GM21528 (cell line): ENCODE results near the gene PPM1H.
"Not testable (repeated sequence)": the region's sequence is repeated elsewhere in the genome, so short reads cannot be mapped to it uniquely, and the experiment has no call there.

Experiments used
- ATAC-seq: cut with Tn5 transposase; IDR thresholded peaks from one replicate; pipeline ENCODE4 v1.9.1; 2021; ENCODE audit warnings: mild to moderate bottlenecking, moderate library complexity; ENCODE audit not compliant: unreplicated experiment, low FRiP score

The PPM1H gene

GRCh38 chr12:62947364-62947763 lies 12.4 kb upstream of the PPM1H start:
- ATAC-seq: no peak

DNA sequence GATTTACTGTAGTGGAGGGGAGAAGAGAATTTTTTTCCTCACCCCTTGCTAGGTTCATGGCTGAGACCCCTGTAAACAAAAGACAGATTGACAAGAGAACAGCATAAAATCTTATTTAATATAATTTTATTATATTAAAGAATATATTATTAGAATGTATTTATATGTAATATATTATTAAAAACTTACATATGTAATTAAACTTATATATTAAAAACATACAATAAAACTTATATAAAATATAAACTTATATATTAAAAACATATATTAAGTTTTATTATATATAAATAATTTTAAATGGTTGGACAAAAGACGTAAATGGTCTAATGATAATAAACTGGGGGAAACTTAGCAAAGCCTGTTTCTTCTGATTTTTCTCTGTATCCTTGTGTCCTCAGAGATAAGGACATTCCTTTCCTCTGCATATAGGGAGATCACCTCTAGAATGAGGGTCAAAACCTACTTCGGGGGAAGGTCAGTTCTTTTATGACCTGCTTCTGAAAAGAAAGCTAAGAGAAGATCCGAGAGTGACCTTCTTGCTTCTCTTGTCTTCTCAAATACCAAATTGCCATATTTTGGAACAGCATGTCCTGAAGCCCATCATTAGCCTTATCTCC lies 8.9 kb upstream of the PPM1H start:
- ATAC-seq: no peak

- ATAC-seq: not testable (repeated sequence)
These were observed 7.4 kb upstream of the PPM1H start for GRCh38 chr12:62942316-62942715.

GRCh38 chr12:62934239-62934798 lies 631 bp downstream of the PPM1H start:
- peak; percentile 47 for ATAC-seq

DNA sequence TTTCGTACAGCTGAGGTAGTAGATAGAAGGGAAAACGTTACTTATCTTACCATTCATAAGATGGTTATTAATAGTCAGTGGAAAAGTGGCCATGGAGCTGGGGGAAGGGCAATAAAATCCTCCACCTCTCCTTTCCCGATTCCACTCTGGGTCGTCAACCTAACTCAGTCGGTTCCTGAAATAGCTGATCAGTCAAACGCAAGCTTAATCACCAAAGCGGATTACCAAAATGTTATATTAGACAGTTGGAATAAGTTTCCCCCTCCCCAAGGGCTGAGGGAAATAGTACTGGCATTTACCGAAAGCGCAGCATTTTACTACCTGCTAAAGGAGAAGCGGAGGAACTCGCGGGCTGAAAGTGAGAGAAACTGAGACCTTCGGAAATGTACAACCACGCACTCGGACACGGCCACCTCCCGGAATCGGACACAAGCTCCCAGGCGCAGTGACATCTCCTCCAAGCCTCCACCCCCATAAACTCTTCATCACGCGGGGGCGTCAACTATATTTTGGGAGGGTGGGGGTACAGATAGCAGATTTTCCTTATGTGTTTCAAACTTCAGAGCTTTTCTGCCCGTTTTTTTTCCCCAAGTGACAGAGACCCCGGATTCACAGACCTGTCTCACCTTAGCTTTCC lies 1.2 kb downstream of the PPM1H start:
- ATAC-seq: no peak

GRCh38 chr12:62933220-62933601 lies 1.7 kb downstream of the PPM1H start:
- ATAC-seq: no peak

DNA sequence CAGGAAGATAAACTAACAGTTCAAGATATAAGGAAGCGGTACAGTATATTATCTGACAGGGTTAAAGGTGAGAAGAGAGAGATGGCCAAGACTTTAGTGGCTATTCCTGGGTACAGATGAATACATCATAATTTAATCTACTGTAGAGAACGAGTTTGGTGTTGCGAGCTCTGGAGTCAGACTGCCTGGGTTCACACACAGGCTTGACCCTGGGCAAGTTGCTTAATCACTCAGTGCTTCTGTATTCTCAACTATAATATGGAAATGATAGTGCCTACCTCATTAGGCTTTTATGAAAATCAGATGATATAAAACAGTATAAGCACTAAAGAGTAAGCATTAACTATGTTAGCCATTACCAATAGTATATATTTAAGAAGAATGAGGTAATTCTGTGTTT lies 3.5 kb downstream of the PPM1H start:
- ATAC-seq: no peak

- ATAC-seq: no peak
These were observed 4.2 kb downstream of the PPM1H start for GRCh38 chr12:62930546-62931425.

GRCh38 chr12:62928632-62929031 lies 6.3 kb downstream of the PPM1H start:
- ATAC-seq: no peak

GRCh38 chr12:62925680-62926079 lies 9.3 kb downstream of the PPM1H start:
- no peak for ATAC-seq

DNA sequence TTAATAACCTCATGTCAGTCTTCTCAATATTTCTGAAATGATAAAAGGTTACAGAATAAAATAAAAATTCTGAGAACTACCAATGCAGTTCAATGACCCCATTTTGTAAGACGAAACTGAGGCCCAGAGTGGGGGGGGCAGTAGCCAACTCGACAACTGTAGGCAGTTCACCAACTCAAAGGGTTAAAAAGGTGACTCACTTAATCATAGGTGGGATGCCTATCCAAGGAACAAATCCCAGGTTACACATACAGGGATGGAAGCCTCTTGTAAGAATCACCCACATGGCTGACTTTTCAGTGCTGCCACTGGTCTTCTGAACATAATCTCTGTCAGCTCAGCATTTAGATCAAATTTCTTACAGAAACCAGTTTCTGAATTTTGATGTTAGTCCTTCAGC lies 10.9 kb downstream of the PPM1H start:
- no peak for ATAC-seq

DNA sequence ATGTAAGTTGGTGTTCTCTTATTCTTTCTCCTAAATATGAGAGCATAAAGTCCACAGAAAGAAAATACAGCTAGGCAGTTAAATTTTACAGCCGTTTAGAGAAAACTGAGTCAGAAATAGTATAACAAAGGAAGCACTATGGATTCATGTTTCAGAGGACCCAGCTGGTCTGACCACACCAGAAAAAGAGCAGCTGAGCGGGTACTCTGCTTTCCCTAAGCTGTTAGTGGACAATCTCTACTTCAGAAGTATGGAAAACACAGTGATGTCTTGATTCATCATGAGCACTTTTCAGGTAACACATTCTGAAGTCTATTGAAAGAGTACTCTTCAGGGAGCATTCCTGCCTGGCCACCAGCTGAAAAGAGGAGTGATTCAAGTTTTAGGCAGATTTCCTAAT lies 12.4 kb downstream of the PPM1H start:
- ATAC-seq: no peak

DNA sequence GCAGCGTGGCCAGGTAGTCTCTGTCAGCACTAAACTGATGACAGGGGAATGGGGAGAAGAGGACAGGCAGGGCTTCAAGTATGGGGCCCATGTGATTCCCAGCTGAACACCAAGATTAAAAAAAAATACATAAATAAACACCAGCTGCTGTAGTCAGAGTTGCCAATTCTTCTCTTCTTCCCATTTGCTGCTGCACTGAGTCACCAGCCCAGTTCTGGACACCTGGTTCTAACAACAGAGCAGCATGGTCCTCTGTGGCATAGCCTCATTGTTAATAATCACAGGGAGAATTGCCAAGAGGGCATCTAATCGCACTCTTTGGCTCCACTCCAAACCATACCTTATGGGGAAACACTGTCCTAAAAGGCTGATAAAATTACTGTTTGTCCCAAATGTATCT lies 15.1 kb downstream of the PPM1H start:
- no peak for ATAC-seq

GRCh38 chr12:62917926-62918325 lies 17.0 kb downstream of the PPM1H start:
- no peak for ATAC-seq

DNA sequence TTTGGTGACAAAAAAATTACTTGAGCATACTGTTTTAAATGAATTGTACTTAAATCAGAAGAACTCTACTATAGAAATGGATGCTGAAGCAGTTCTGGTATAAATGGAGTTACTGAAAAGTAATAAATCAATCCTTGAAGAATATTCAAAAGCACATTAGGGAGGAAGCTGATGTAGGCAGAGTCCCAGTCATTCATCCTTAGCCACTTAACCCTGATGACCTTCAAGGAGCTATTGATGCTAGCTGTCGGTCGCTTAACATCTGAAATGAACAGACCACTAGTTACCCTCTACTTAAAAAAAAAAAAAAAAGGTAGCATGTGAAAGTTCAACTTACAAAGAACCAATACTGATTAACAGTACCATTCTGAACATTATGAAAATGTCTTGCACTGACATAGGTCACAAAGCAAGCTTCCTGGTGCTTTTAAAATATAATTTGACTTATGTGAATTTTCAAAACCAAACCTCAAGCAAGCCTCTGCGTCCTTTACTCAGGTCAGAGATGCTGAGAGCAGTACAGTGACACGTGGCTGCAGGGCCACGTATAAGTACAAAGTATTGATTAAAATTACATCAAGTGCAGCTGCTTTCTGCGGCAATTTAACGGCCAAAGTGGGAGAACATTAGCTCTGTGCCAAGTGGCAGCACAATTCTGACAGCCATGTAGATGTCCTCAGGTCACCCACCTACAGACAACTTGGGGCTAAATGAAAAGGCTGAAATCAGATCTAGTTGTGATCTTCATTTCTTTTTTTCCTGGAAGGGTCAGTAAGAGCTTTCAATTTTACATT lies 18.1 kb downstream of the PPM1H start:
- no peak for ATAC-seq

DNA sequence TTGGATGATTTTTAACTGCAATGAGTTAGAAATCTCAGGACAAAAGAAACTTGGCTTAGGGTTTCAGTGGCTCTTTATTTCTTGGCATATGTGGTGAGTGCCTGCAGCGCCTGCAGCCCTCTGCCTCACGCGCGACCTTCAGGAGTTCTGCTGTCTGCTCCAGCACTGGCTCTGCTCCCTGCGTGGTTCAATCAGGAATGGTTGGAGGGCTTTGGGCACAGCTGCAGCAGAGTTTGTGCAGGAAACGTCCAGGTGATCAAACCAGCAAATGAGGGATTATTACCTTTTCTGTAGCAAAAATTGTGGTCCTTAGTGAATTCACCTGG lies 19.8 kb downstream of the PPM1H start:
- no peak for ATAC-seq

DNA sequence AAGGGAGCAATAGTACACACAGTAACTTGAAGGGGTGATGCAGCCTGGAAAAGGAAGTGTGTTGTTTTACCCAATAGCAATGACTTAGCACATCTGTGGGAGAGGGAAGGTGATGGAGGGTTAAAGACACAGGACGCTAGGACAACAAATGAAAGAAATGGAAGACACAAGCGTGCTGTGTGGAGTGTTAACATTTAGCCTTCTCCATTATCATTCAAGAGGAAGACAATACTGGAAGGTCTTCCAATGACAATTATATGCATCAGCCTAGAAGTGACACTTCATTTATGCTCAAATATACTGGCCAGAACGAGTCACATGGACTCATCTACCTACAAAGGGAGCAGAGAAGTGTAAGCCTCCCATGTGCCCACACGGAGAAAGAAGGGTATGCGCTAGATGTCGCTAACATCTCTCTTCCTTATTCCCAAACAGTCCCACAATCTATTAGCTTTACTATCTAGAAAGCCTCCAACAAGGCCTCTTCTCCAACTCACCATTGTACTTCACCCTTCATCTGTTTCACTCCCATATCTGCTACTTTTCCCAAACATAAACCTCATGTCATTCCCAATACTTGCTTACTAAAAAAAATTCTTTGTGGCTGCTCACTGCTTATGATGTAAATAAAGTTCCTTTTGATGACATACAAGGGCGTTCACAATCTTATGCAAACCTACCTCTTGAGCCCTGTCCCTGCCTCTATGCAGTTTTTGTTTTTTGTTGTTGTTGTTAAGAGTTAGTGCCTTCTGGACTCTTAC lies 20.3 kb downstream of the PPM1H start:
- ATAC-seq: no peak

DNA sequence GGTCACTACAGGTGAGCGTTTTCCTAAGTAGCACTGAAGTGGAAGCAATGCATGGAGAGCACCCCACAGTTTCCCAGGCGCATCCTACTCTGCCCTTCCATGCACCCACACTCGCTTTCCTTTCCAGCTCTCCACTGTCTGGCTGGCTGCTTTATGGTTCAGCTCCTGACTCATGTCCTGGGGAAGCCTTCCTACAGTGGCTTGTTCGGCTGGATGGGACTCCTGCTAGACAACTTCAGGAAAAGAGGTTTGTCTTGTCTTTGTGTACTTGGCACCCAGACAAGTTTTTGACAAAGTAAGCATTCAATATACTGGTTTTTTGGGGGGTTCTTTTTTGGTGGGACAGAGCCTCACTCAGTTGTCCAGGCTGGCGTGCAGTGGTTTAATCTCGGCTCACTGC lies 21.6 kb downstream of the PPM1H start:
- ATAC-seq: no peak

DNA sequence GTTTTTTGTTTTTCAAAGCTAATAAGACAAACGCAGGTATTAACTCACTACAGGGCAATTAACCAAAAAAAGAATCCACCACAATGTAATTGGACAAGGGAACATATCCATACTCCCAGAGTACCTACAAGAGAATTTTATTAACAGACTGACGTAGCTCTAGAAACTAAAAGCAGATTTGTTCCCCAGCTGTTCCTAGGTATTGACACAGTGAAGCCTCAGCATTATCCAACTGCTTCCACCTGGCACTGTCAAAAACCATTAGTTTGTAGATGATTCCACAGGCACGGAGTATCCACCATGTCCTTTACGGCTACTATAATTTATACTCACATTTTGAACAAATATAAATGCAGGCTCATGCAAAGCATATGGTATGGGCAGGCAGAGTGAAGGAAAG lies 22.3 kb downstream of the PPM1H start:
- ATAC-seq: no peak

DNA sequence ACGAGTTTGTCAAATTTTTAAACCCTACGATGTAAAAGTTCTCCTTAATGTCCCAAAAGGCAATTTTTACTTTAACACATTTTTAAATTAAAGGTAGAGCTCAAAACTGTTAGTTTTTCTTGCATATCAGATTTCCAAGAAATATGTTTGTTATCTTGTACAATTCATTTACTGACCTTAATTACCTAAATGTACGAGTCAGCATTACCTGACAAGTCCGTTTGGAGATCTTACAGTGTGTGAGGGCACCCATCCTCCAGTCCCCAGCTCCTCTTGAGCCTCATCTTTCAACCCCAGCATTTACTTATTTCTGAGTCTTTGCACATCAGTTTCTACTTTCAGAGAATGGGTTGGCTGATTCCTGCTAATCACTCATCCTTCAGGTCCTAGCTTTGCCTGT lies 23.7 kb downstream of the PPM1H start:
- ATAC-seq: no peak
